T-helper 1 cell treated with Interleukin-12 subunit alpha and Interleukin-12 subunit beta and Interleukin-4 antibody, amounts not matched to agents 30 μg/mL and 1 μg/mL, for 36 hours (primary cell): ENCODE measurements around the gene YIPF2.
"Not testable (repeated sequence)": the region's sequence is repeated elsewhere in the genome, so short reads cannot be mapped to it uniquely, and the experiment has no call there.

Experiments used
- H3K27ac Mint-ChIP-seq: one replicate; pipeline ENCODE4 v1.8.0; 2021; ENCODE audit warnings: mild to moderate bottlenecking, mixed read lengths
- H3K27me3 Mint-ChIP-seq: one replicate; pipeline ENCODE4 v1.8.0; 2021; ENCODE audit warnings: low read depth, mixed read lengths
- H3K36me3 Mint-ChIP-seq: one replicate; pipeline ENCODE4 v1.8.0; 2021; ENCODE audit warnings: low read depth, mixed read lengths
- H3K4me1 Mint-ChIP-seq: one replicate; pipeline ENCODE4 v1.8.0; 2021; ENCODE audit warnings: low read depth, mixed read lengths
- H3K4me3 Mint-ChIP-seq: one replicate; pipeline ENCODE4 v1.8.0; 2021; ENCODE audit warnings: mild to moderate bottlenecking, moderate library complexity, mixed read lengths
- H3K9me3 Mint-ChIP-seq: one replicate; pipeline ENCODE4 v1.8.0; 2021; ENCODE audit warnings: mixed read lengths

YIPF2 gene

DNA sequence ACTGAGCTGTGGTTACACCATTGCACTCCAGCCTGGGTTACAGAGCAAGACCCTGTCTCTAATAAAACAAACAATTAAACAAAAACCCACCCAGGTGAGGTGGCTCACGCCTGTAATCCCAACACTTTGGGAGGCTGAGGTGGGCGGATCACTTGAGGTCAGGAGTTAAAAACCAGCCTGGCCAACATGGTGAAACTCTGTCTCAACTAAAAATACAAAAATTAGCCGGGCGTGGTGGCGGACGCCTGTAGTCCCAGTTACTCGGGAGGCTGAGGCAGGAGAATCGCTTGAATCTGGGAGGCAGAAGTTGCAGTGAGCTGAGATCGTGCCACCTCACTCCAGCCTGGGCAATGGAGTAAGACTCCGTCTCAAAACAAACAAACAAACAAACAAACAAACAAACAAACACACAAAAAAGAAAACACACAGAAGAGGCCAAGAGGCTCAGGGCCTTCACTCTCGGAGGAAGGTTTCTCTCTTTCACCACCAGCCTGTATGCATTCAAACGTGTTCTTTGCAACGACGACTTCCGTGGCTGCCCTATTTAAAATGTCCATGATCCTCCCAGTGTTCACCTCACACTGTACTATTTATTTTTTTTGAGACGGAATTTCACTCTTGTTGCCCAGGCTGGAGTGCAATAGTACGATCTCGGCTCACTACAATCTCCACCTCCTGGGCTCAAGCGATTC lies 31.0 kb upstream of the YIPF2 start:
- H3K27me3 Mint-ChIP-seq, H3K36me3 Mint-ChIP-seq, H3K9me3 Mint-ChIP-seq: not testable (repeated sequence)
- Mint-ChIP-seq H3K4me1 (peaks cover 35% of the 10 kb centered on the region), H3K27ac (peak overlapping the region; percentile 86), H3K4me3 (peak overlapping the region; percentile 84)

DNA sequence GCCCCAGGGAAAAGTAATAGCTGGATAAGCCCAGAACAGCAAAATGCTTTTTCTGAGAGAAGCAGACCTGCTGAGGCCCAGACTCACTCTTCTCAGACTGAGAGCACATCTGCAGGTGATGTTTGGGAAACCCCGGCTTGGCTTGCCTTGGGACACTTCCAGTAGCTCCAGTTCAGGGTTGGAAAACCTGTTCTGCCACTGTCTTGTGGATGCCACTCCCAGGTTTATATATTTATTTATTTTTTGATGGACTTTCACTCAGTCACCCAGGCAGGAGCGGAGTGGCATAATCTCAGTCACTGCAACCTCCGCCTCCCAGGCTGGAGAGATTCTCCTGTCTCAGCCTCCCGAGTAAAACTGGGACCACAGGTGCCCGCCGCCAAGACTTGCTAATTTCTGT lies 24.4 kb upstream of the YIPF2 start:
- Mint-ChIP-seq H3K27me3 (no peaks in the 10 kb centered on the region), H3K4me3 (no peak overlapping the region), H3K4me1 (peaks cover 8% of the 10 kb centered on the region), H3K27ac (no peak overlapping the region), H3K9me3 (no peaks in the 10 kb centered on the region), H3K36me3 (no peaks in the 10 kb centered on the region)

DNA sequence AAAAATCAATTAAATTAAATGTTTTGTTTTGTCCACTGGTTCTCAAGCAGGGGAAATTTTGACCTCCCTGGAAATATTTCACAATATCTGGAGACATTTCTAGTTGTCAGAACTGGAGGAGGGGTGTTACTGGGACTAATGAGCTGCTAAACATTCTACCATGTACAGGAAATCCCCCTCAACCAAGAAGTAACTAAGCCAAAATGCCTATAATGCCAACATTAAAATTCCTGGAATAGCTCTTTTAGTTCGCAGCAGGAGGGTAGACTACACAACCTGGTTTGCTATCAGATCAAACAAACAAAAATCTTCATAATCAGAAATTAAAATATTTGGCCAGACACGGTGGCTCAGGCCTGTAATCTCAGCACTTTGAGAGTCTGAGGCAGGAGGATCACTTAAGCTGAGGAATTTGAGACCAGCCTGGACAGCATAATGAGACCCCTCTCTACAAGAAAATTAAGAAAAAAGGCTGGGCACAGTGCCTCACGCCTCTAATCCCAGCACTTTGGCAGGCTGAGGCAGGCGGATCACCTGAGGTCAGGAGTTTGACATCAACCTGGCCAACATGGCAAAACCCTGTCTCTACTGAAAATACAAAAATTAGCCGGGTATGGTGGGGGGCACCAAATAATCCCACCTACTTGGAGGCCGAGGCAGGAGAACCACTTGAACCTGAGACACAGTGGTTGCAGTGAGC lies 18.7 kb upstream of the YIPF2 start:
- H3K9me3 Mint-ChIP-seq, result no peaks in the 10 kb centered on the region
- H3K4me3 Mint-ChIP-seq, result no peak overlapping the region
- peaks cover 2% of the 10 kb centered on the region for H3K4me1 Mint-ChIP-seq
- no peaks in the 10 kb centered on the region for H3K36me3 Mint-ChIP-seq
- H3K27ac Mint-ChIP-seq, result no peak overlapping the region
- H3K27me3 Mint-ChIP-seq, result no peaks in the 10 kb centered on the region

DNA sequence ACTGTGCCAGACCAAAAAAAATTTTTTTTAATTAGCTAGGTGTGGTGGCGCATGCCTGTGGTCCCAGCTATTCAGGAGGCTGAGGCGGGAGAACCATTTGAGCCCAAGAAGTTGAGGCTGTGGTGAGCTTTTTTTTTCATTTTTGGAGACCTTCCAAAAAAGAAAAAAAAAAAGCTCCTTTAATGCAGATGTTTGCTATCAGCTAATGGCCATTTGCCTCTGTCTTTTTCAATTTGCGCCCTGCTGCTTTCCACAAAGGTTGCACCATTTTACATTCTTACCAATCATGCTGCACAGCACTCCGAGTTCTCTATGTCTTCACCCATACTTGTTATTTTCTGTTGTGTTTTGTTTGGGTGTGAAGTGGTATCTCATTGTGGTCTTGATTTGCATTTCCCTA lies 16.8 kb upstream of the YIPF2 start:
- Mint-ChIP-seq H3K4me3 (no peak overlapping the region), H3K9me3 (no peaks in the 10 kb centered on the region), H3K36me3 (no peaks in the 10 kb centered on the region), H3K4me1 (peaks cover 2% of the 10 kb centered on the region), H3K27ac (no peak overlapping the region), H3K27me3 (no peaks in the 10 kb centered on the region)

DNA sequence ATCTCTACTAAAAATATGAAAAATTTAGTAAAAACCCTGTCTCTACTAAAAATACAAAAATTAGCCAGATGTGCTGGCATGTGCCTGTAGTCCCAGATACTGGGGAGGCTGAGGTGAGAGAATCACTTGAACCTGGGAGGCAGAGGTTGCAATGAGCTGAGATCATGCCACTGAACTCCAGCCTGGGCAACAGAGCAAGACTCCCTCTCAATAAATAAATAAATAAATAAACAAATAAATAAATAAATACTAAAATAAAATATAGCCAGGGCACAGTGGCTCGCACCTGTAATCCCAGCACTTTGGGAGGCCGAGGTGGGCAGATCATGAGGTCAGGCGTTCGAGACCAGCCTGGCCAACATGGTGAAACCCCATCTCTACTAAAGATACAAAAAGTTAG lies 15.0 kb upstream of the YIPF2 start:
- H3K27ac Mint-ChIP-seq, H3K4me1 Mint-ChIP-seq, H3K9me3 Mint-ChIP-seq, H3K4me3 Mint-ChIP-seq, H3K27me3 Mint-ChIP-seq, H3K36me3 Mint-ChIP-seq: not testable (repeated sequence)

DNA sequence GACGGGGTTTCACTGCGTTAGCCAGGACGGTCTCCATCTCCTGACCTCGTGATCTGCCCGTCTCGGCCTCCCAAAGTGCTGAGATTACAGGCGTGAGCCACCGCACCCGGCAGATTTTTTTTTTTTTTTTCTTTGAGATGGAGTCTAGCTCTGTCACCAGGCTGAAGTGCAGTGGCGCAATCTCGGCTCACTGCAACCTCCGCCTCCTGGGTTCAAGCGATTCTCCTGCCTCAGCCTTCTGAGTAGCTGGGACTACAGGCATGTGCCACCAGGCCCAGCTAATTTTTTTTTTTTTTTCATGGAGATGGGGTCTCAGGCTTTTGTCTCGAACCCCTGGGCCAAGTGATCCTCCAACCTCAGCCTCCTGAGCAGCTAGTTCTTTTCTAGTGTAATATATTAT lies 13.2 kb upstream of the YIPF2 start:
- H3K36me3 Mint-ChIP-seq, H3K9me3 Mint-ChIP-seq, H3K4me1 Mint-ChIP-seq, H3K27ac Mint-ChIP-seq, H3K4me3 Mint-ChIP-seq, H3K27me3 Mint-ChIP-seq: not testable (repeated sequence)

DNA sequence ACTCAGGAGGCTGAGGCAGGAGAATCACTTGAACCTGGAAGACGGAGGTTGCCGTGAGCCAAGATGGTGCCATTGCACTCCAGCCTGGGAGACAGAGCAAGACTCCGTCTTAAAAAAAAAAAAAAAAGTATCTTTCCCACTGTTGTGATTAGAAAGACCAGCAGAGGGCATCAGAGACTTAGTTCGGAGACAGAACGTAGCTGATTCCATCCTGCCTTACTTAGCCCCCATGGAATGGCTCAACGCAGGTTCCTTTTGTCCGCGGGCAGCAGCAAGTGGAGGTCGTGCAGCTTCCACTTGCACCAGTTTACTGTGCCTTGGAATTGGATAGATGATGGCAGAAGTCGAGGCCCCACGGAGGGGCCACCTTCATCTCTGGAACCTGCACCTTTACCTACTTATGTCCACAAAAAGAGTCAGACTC lies 8.2 kb upstream of the YIPF2 start:
- no peak overlapping the region for H3K4me3 Mint-ChIP-seq
- H3K27ac Mint-ChIP-seq, result no peak overlapping the region
- no peaks in the 10 kb centered on the region for H3K27me3 Mint-ChIP-seq
- H3K9me3 Mint-ChIP-seq, result no peaks in the 10 kb centered on the region
- peaks cover 5% of the 10 kb centered on the region for H3K4me1 Mint-ChIP-seq
- peaks cover 4% of the 10 kb centered on the region for H3K36me3 Mint-ChIP-seq

DNA sequence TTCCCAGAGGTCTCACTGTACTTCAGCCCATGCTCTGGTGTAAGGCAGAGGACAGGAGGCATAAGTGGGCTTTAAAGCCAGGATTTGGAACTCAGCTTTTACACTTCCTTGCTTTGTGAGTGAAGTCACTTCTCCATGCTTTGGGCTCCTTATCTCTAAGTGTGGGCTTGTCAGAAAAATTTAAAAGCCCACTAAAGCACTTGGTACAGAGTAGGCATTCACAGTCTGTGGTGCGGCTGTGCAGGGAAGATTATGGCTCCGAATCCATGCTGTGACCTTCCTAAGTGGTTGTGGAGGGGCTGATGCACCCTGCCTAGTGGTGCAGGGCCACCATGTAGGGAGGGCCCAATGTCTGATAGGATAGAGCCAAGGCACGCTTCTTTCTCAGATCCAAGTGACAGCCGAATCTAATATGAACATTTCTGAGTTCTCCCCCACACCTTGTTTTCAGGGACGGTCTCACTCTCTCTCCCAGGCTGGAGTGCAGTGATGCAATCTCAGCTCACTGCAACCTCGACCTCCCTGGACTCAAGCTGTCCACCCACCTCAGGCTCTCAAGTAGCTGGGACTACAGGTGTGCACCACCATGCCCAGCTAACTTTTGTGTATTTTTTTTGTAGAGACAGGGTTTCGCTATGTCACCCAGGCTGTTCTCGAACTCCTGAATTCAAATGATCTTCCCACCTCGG lies 7.1 kb upstream of the YIPF2 start:
- H3K4me3 Mint-ChIP-seq, result no peak overlapping the region
- no peaks in the 10 kb centered on the region for H3K9me3 Mint-ChIP-seq
- peaks cover 7% of the 10 kb centered on the region for H3K4me1 Mint-ChIP-seq
- peaks cover 7% of the 10 kb centered on the region for H3K36me3 Mint-ChIP-seq
- H3K27ac Mint-ChIP-seq, result no peak overlapping the region
- H3K27me3 Mint-ChIP-seq, result no peaks in the 10 kb centered on the region

DNA sequence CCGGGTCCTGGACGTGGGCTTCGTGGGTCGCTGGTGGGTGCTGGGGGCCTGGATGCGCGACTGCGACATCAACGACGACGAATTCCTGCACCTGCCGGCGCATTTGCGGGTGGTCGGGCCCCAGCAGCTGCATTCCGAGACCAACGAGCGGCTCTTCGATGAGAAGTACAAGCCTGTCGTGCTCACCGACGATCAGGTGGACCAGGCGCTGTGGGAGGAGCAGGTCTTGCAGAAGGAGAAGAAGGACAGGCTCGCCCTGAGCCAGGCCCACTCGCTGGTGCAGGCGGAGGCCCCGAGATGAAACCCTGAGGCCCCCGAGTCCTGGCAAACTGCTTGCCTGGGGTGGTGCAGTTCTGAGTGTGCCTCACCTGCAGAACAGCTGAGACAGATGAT lies 959 bp upstream of the YIPF2 start:
- Mint-ChIP-seq H3K36me3 (peaks cover 14% of the 10 kb centered on the region), H3K4me3 (peak overlapping the region; percentile 72), H3K27me3 (no peaks in the 10 kb centered on the region), H3K27ac (no peak overlapping the region), H3K4me1 (peaks cover 15% of the 10 kb centered on the region), H3K9me3 (no peaks in the 10 kb centered on the region)

DNA sequence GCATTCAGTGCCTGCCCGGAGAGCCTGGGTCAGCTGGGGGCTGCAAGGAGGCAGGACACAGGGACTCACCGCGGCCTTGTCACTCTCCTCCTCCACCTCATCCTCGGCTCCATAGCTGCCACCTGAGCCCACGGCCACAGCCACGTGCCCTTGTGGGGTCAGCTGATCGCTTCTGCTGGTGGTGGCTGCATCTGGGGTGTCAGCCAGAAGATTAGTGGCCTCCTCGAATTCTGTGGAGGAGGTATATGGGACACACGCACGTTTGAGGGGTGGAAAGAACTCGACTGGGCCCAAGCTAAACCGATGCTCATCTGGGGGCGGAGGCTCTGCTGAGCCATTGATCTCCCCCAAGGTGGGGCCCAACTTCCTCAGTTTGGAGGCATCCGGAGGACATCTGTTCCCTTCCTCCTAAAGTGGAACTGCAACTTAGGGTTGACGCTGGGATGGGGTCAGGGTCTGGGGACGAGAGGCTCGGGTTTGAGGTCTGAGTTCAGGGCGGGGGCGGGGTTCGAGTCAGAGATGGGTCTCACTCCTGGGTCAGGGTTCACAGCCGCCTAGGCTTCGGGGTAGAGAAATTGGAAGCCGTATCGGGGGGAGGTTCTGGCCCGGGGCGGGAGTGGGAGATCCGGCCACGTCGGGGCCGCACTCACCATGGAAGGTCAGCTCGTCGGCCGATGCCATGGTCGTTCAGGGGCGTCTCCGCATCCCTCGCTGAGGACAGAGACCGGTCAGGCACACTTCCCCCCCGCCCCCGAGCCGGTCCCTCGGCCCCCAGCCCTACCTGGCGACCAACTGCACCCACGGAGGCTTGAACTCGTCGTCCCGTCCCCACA lies 493 bp downstream of the YIPF2 start:
- H3K36me3 Mint-ChIP-seq, result peaks cover 16% of the 10 kb centered on the region
- peak overlapping the region; percentile 88 for H3K27ac Mint-ChIP-seq
- H3K9me3 Mint-ChIP-seq, result no peaks in the 10 kb centered on the region
- peak overlapping the region; percentile 92 for H3K4me3 Mint-ChIP-seq
- H3K4me1 Mint-ChIP-seq, result peaks cover 15% of the 10 kb centered on the region
- H3K27me3 Mint-ChIP-seq, result no peaks in the 10 kb centered on the region

DNA sequence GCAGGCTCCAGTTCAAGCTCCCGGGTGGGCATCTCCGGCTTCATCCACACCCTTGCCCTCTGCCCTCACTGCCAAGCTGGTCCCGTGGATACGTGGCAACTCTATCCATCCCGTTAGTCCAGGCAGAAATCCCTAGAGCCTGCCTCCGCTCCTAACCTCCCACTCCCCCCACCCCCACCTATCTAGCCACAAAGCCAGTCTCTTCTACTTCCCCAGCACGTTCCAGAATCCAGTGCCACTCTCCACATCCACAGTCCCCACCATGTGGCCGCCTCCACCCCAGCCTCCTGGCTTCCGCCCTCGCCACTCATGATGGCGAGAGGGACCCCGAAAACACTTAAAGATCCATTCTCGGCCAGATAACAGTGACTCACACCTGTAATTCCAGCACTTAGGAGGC lies 3.8 kb downstream of the YIPF2 start:
- Mint-ChIP-seq H3K9me3 (no peaks in the 10 kb centered on the region), H3K27ac (no peak overlapping the region), H3K36me3 (peaks cover 10% of the 10 kb centered on the region), H3K4me1 (peaks cover 7% of the 10 kb centered on the region), H3K4me3 (no peak overlapping the region), H3K27me3 (no peaks in the 10 kb centered on the region)

DNA sequence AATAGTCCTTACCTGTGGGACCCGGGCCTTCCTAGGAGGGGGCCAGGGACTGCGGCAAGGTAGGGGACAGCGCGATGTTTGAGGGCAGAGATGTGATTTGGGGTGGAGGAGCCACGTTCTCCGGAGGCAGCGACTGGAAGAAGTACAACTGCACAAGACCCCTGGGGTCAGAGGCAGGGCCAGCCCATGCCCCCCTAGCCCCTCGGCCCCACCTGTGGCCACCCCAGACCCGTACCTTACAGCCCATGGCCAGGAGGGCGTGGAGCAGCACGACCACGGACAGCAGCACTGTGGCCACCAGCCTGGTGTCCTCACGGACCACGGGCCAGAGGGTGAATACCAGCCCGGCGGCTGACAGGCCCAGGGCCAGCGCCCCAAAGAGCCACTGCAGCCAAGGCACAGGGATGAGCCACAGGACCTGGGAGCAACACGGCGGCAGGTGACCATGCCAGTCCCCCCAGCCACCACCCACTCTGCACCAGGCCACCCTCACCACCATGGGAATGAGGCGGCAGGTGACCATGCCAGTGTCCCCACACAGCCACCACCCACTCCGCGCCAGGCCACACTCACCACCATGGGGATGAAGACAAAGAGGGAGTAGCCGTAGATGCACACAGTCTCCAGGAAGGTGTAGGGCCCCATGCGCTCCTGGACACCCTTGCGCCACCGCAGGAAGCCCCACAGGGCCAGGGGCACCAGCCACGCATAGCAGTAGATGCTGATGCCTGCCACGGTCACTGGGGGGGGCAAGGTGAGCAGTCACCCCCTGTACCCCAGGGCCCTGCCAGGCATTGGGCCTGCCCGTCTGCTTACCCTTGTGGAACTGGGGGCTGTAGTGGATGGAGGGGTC lies 5.0 kb downstream of the YIPF2 start:
- H3K9me3 Mint-ChIP-seq, result no peaks in the 10 kb centered on the region
- no peaks in the 10 kb centered on the region for H3K27me3 Mint-ChIP-seq
- peaks cover 4% of the 10 kb centered on the region for H3K4me1 Mint-ChIP-seq
- peaks cover 10% of the 10 kb centered on the region for H3K36me3 Mint-ChIP-seq
- H3K27ac Mint-ChIP-seq, result no peak overlapping the region
- H3K4me3 Mint-ChIP-seq, result no peak overlapping the region

DNA sequence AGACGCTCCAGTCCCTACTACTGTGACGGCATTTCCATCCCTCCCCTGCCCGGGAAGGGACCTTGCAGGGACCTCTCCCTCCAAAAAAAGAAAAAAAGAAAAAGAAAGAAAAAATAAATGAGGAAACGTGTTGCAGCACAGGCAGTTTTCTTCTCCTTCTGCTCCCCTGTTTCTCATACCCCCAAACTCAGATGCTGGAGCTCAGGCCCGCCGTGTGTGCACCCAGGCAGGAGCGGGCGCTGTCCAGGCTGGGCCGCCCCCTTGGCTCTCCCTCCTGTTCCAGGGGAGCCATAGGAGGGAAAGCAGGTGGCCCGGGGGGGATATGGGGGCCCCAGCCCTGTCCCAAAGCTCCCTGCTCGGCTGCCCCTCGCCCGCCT lies 5.8 kb downstream of the YIPF2 start:
- Mint-ChIP-seq H3K27me3 (no peaks in the 10 kb centered on the region), H3K4me1 (peaks cover 4% of the 10 kb centered on the region), H3K36me3 (peaks cover 9% of the 10 kb centered on the region), H3K9me3 (no peaks in the 10 kb centered on the region), H3K4me3 (no peak overlapping the region), H3K27ac (no peak overlapping the region)
